ENCODE data around the gene MGME1. TPM values are rescaled to one million over a fixed set of nuclear protein-coding genes. Genes with fewer than 3 reads are reported as not detected.

Gene MGME1
- total and polyA plus RNA-seq, 2 of the 13 experiments (the other 11 are each of a cell fraction or from before 2014, with no cell fraction given) = 36.7 to 66.6 TPM

GRCh38 chr20:17941087-17941825 lies 27.6 kb upstream of the MGME1 start (continued):
- TF ChIP-seq, protein P1, sequence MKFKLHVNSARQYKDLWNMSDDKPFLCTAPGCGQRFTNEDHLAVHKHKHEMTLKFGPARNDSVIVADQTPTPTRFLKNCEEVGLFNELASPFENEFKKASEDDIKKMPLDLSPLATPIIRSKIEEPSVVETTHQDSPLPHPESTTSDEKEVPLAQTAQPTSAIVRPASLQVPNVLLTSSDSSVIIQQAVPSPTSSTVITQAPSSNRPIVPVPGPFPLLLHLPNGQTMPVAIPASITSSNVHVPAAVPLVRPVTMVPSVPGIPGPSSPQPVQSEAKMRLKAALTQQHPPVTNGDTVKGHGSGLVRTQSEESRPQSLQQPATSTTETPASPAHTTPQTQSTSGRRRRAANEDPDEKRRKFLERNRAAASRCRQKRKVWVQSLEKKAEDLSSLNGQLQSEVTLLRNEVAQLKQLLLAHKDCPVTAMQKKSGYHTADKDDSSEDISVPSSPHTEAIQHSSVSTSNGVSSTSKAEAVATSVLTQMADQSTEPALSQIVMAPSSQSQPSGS (CRISPR knock-in tag; IDR thresholded peaks at IDR 0.05) = no peak
- TF ChIP-seq ZNF30 (CRISPR knock-in tag; IDR thresholded peaks at IDR 0.05) (no peak), ZNF792 (CRISPR knock-in tag; IDR thresholded peaks at IDR 0.05) (no peak), KAT2B (IDR thresholded peaks at IDR 0.05; ENCODE audit: borderline replicate concordance, low read depth, low read length) (no peak), IKZF5 (CRISPR knock-in tag; IDR thresholded peaks at IDR 0.05) (no peak), MAZ (IDR thresholded peaks at IDR 0.05; ENCODE audit: borderline replicate concordance, low read depth, low read length) (no peak), MAZ (CRISPR knock-in tag; IDR thresholded peaks at IDR 0.05; ENCODE audit: low read depth) (0 out of 2 replicates have a peak, but pooled peaks have one; percentile 43), CBFB (CRISPR knock-in tag; IDR thresholded peaks at IDR 0.05) (0 out of 2 replicates have a peak, but pooled peaks have one; percentile 32), ZNF431 (CRISPR knock-in tag; IDR thresholded peaks at IDR 0.05; ENCODE audit: borderline replicate concordance, low read depth) (no peak), ZNF101 (CRISPR knock-in tag; IDR thresholded peaks at IDR 0.05; ENCODE audit: borderline replicate concordance, low read depth) (no peak), KDM2A (CRISPR knock-in tag; IDR thresholded peaks at IDR 0.05; ENCODE audit: borderline replicate concordance, low read depth) (peak; percentile 48; the same call in 1 of the 2 replicates), ZFP90 (CRISPR knock-in tag; IDR thresholded peaks at IDR 0.05; ENCODE audit: borderline replicate concordance) (0 out of 2 replicates have a peak, but pooled peaks have one; percentile 7), TBX2 (CRISPR knock-in tag; IDR thresholded peaks at IDR 0.05; ENCODE audit: borderline replicate concordance) (peak; percentile 49; the same call in 1 of the 2 replicates), FOXJ3 (CRISPR knock-in tag; IDR thresholded peaks at IDR 0.05; ENCODE audit: borderline replicate concordance) (0 out of 2 replicates have a peak, but pooled peaks have one; percentile 25), ZNF639 (CRISPR knock-in tag; conservative IDR thresholded peaks at IDR 0.05) (no peak), GATA4 (IDR thresholded peaks at IDR 0.05; ENCODE audit: borderline replicate concordance, low read depth) (peak; percentile 44; the same call in 1 of the 2 replicates), RARG (CRISPR knock-in tag; IDR thresholded peaks at IDR 0.05; ENCODE audit: low read depth) (no peak), ZNF232 (CRISPR knock-in tag; IDR thresholded peaks at IDR 0.05; ENCODE audit: borderline replicate concordance) (no peak), ZNF720 (CRISPR knock-in tag; IDR thresholded peaks at IDR 0.05) (0 out of 2 replicates have a peak, but pooled peaks have one; percentile 65)
- TF ChIP-seq, protein P2, sequence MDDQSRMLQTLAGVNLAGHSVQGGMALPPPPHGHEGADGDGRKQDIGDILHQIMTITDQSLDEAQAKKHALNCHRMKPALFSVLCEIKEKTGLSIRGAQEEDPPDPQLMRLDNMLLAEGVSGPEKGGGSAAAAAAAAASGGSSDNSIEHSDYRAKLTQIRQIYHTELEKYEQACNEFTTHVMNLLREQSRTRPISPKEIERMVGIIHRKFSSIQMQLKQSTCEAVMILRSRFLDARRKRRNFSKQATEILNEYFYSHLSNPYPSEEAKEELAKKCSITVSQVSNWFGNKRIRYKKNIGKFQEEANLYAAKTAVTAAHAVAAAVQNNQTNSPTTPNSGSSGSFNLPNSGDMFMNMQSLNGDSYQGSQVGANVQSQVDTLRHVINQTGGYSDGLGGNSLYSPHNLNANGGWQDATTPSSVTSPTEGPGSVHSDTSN (CRISPR knock-in tag; IDR thresholded peaks at IDR 0.05; ENCODE audit: borderline replicate concordance) = no peak
- TF ChIP-seq, protein P3, sequence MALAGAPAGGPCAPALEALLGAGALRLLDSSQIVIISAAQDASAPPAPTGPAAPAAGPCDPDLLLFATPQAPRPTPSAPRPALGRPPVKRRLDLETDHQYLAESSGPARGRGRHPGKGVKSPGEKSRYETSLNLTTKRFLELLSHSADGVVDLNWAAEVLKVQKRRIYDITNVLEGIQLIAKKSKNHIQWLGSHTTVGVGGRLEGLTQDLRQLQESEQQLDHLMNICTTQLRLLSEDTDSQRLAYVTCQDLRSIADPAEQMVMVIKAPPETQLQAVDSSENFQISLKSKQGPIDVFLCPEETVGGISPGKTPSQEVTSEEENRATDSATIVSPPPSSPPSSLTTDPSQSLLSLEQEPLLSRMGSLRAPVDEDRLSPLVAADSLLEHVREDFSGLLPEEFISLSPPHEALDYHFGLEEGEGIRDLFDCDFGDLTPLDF (CRISPR knock-in tag; IDR thresholded peaks at IDR 0.05) = no peak
- TF ChIP-seq, protein P4, sequence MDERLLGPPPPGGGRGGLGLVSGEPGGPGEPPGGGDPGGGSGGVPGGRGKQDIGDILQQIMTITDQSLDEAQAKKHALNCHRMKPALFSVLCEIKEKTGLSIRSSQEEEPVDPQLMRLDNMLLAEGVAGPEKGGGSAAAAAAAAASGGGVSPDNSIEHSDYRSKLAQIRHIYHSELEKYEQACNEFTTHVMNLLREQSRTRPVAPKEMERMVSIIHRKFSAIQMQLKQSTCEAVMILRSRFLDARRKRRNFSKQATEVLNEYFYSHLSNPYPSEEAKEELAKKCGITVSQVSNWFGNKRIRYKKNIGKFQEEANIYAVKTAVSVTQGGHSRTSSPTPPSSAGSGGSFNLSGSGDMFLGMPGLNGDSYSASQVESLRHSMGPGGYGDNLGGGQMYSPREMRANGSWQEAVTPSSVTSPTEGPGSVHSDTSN (CRISPR knock-in tag; IDR thresholded peaks at IDR 0.05) = no peak

Measured in HepG2 (cell line).